Neural cell (in vitro differentiated cells): ENCODE measurements around the gene WDR70.

ENCODE experiments used
- CTCF ChIP-seq: fragments of 450-650 bp; IDR thresholded peaks from 2 replicates; pipeline ENCODE4 v1.5.1; 2014; ENCODE audit warnings: antibody characterized with exemption, mild to moderate bottlenecking, moderate library complexity; ENCODE audit not compliant: poor library complexity, severe bottlenecking
- EP300 ChIP-seq: fragments of 450-650 bp; conservative IDR thresholded peaks from 2 replicates; pipeline ENCODE4 v1.6.1; 2014; ENCODE audit warnings: antibody characterized with exemption, mild to moderate bottlenecking, moderate library complexity; ENCODE audit not compliant: poor library complexity, severe bottlenecking
- EZH2 ChIP-seq: fragments of 200-600, 300-800 bp; shearing (Covaris generic), sonication (generic); IDR thresholded peaks from 2 replicates; pipeline ENCODE4 v1.6.1; 2014; ENCODE audit warnings: antibody characterized with exemption, low read length, borderline replicate concordance, mild to moderate bottlenecking; ENCODE audit not compliant: insufficient read depth, poor library complexity, severe bottlenecking
- POLR2AphosphoS5 ChIP-seq: IDR thresholded peaks from 2 replicates; pipeline ENCODE4 v1.6.1; 2012
- TAF1 ChIP-seq: IDR thresholded peaks from 2 replicates; pipeline ENCODE4 v1.6.1; 2012; ENCODE audit warnings: low read depth
- TF ChIP-seq, protein P1 (sequence below): IDR thresholded peaks from 2 replicates; pipeline ENCODE4 v1.6.1; 2012; ENCODE audit warnings: borderline replicate concordance

- TF ChIP-seq, protein P1, sequence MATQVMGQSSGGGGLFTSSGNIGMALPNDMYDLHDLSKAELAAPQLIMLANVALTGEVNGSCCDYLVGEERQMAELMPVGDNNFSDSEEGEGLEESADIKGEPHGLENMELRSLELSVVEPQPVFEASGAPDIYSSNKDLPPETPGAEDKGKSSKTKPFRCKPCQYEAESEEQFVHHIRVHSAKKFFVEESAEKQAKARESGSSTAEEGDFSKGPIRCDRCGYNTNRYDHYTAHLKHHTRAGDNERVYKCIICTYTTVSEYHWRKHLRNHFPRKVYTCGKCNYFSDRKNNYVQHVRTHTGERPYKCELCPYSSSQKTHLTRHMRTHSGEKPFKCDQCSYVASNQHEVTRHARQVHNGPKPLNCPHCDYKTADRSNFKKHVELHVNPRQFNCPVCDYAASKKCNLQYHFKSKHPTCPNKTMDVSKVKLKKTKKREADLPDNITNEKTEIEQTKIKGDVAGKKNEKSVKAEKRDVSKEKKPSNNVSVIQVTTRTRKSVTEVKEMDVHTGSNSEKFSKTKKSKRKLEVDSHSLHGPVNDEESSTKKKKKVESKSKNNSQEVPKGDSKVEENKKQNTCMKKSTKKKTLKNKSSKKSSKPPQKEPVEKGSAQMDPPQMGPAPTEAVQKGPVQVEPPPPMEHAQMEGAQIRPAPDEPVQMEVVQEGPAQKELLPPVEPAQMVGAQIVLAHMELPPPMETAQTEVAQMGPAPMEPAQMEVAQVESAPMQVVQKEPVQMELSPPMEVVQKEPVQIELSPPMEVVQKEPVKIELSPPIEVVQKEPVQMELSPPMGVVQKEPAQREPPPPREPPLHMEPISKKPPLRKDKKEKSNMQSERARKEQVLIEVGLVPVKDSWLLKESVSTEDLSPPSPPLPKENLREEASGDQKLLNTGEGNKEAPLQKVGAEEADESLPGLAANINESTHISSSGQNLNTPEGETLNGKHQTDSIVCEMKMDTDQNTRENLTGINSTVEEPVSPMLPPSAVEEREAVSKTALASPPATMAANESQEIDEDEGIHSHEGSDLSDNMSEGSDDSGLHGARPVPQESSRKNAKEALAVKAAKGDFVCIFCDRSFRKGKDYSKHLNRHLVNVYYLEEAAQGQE = no peak
- TF ChIP-seq CTCF (no peak), TAF1 (no peak), EP300 (no peak), POLR2AphosphoS5 (no peak), EZH2 (no peak)
Observed at GRCh38 chr5:37532976-37533740, 154.0 kb downstream of the WDR70 start.
